Kidney (tissue), 14 donors: ENCODE measurements around the gene SHC4. TPM values are rescaled to one million over a fixed set of nuclear protein-coding genes. Genes with fewer than 3 reads are reported as not detected.

ENCODE experiments used
- DNase-seq, 5 donors: peaks; one replicate each; pipeline ENCODE4 v3.0.0-alpha.2; 2013 to 2020
- FAIRE-seq: peaks from 2 replicates; lab custom pipeline; 2012; peaks lifted over from hg19 to GRCh38; lab: Jason Lieb, UNC
- H3K27ac ChIP-seq, 2 donors: one replicate each; pipeline ENCODE4 v1.7.0; 2013; ENCODE audit warnings: low read depth in 2 of 2, low read length in 2 of 2, inconsistent platforms in 1 of 2
- H3K27me3 ChIP-seq: one replicate; pipeline ENCODE4 v1.7.1; 2013; ENCODE audit warnings: low read length, inconsistent platforms; ENCODE audit not compliant: control insufficient read depth, insufficient read depth
- H3K36me3 ChIP-seq, 3 donors: one replicate each; pipeline versions ENCODE4 v1.7.0 to v1.7.1; 2013; ENCODE audit warnings: low read length in 3 of 3, control low read depth in 1 of 3, inconsistent platforms in 1 of 3; ENCODE audit not compliant: insufficient read depth in 3 of 3, control insufficient read depth in 2 of 3
- H3K4me1 ChIP-seq, 3 donors: one replicate each; pipeline versions ENCODE4 v1.7.0 to v1.7.1; 2013; ENCODE audit warnings: low read length in 3 of 3, inconsistent platforms in 1 of 3, low read depth in 1 of 3; ENCODE audit not compliant: control insufficient read depth in 2 of 3, insufficient read depth in 2 of 3
- H3K4me3 ChIP-seq, 3 donors: one replicate each; pipeline versions ENCODE4 v1.7.0 to v1.8.1; 2013; ENCODE audit warnings: low read length in 3 of 3, control low read depth in 1 of 3, inconsistent platforms in 1 of 3
- H3K9ac ChIP-seq, 3 donors: one replicate each; pipeline versions ENCODE4 v1.7.0 to v1.7.1; 2013; ENCODE audit warnings: low read length in 3 of 3, control low read depth in 1 of 3, inconsistent platforms in 1 of 3
- H3K9me3 ChIP-seq, 3 donors: one replicate each; pipeline versions ENCODE4 v1.7.0 to v1.7.1; 2013; ENCODE audit warnings: low read length in 3 of 3, control low read depth in 1 of 3, inconsistent platforms in 1 of 3; ENCODE audit not compliant: control insufficient read depth in 2 of 3, insufficient read depth in 1 of 3
- intact Hi-C: fragments of 100-400 bp; cut with DNase I; formaldehyde crosslinking; loops from one replicate; pipeline ENCODE4 v1.11.1; 2022
- polyA plus RNA-seq: library from polyadenylated mRNA; stranded (reverse); fragments of 350-450 nt; fragmentation: Illumina TruSeq; extraction: RNeasy Lipid Tissue Mini Kit (QIAGEN cat#74804); gene quantifications from one replicate; pipeline ENCODE4 v1.2.3, GENCODE V29; 2014; ENCODE audit warnings: low read depth, low replicate concordance; ENCODE audit not compliant: insufficient read depth
- total RNA-seq: library from RNA; stranded (reverse); fragmentation: NEBNext Ultra II Directional; extraction: Animal tissue kit (Norgen Biotek cat#: 25700); gene quantifications from one replicate; pipeline ENCODE4 v1.2.1, GENCODE V29; 2021
- TF ChIP-seq, protein P1 (sequence below): IDR thresholded peaks from 3 replicates; pipeline ENCODE4 v1.5.1; 2012; ENCODE audit warnings: mild to moderate bottlenecking, moderate library complexity, borderline replicate concordance; ENCODE audit not compliant: insufficient read depth; ENCODE audit errors: extremely low read depth
- donor health status: control.
- donor health status: control.
- donor health status: control.
- donor health status: control.
- donor health status: control.
- donor health status: DM: yes; HTN: yes; CAD: no.
- donor health status: Normal renal cell carcinoma (clear cell type).

SHC4 gene
- total and polyA plus RNA-seq, 2 donors from 2014 or later = 0.47 to 0.50 TPM

DNA sequence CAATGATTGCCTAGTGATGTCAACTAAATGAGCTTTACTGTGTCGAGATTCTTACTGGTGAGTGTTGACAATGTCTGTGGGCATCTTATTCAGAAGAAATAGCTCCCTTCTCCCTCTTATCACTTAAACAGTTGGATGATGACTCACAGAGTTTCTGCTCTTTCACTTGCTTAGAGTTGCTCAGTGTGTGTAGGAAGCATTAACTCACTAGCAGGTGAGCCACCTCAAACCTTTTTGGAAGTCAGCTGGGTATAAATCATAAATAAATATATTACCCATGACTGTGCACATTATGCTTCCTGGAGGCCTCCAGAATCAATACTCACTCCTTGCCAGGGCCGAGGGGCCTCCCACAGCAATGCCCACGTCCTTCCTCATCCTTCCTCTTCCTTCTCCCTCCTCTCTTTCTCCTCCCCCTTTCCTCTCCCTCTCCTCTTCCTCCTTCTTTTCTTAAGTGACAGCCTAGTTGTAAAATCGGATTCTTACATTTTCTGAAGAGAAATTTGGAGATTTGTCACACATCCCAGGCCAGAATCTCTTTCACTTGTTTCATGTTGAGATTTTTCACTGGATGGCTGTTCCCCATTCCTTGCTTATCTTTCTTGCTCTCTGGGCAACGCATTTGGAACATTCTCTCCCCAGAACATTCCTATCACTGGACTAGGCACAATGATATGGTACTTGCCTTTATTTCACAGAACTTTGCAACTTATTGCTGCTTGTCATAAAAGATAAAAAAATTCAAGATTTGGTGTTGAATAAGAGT, 17.5 kb downstream of the SHC4 start:
- no peak overlapping the region for H3K4me3 ChIP-seq
- H3K27ac ChIP-seq = no peak overlapping the region
- H3K27me3 ChIP-seq = no peaks in the 10 kb centered on the region
- DNase-seq = no peak
- H3K9ac ChIP-seq = no peak overlapping the region
- intact Hi-C loops = no loop called here
- FAIRE-seq = no peak
- TF ChIP-seq, protein P1, sequence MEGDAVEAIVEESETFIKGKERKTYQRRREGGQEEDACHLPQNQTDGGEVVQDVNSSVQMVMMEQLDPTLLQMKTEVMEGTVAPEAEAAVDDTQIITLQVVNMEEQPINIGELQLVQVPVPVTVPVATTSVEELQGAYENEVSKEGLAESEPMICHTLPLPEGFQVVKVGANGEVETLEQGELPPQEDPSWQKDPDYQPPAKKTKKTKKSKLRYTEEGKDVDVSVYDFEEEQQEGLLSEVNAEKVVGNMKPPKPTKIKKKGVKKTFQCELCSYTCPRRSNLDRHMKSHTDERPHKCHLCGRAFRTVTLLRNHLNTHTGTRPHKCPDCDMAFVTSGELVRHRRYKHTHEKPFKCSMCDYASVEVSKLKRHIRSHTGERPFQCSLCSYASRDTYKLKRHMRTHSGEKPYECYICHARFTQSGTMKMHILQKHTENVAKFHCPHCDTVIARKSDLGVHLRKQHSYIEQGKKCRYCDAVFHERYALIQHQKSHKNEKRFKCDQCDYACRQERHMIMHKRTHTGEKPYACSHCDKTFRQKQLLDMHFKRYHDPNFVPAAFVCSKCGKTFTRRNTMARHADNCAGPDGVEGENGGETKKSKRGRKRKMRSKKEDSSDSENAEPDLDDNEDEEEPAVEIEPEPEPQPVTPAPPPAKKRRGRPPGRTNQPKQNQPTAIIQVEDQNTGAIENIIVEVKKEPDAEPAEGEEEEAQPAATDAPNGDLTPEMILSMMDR = no peak
- H3K36me3 ChIP-seq = no peaks in the 10 kb centered on the region
- H3K9me3 ChIP-seq = no peaks in the 10 kb centered on the region
- H3K4me1 ChIP-seq = no peaks in the 10 kb centered on the region

DNA sequence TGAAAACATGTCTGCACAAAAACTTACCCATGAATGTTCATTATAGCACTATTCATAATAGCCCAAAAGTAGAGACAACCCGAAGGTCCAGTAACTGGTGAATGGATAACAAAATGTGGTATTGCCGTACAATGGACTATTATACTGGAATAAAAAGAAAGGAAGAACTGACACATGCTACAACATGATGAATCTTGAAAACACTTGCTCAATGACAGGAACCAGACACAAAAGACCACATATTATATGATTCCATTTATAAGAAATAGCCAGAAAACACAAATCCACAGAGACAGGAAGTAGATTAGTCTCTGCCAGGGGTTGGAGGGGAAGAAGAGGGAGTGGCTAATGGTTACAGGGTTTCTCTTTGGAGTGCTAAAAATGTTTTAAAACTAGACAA, 18.3 kb downstream of the SHC4 start:
- no peaks in the 10 kb centered on the region for H3K36me3 ChIP-seq
- no peaks in the 10 kb centered on the region for H3K27me3 ChIP-seq
- DNase-seq (no peak), FAIRE-seq (no peak)
- no peak overlapping the region for H3K9ac ChIP-seq
- intact Hi-C loops = no loop called here
- TF ChIP-seq, protein P1 = no peak
- no peak overlapping the region for H3K4me3 ChIP-seq
- H3K9me3 ChIP-seq = no peaks in the 10 kb centered on the region
- H3K4me1 ChIP-seq = no peaks in the 10 kb centered on the region
- H3K27ac ChIP-seq = no peak overlapping the region

DNA sequence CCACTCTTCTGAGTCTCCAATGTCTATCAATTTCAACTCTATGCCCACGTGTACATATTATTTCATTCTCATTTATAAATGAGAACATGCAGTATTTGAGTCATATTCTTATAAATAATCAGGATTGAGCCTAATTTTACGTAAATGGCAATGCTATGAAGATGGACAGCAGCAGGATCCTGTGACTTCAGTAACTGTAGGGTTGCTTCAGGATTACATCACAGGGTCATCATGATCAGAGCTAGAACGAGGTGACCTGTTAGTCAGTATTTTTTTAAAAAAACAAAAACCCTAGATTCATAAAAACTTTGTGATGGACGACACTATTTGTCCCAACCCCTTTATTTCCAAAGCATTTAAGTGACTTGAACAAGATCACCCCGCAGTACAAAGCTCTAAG, 21.8 kb downstream of the SHC4 start:
- H3K4me3 ChIP-seq = no peak overlapping the region
- intact Hi-C loops = no loop called here

More for the DNA sequence above, 21.8 kb downstream of the SHC4 start:
- H3K36me3 ChIP-seq = no peaks in the 10 kb centered on the region
- no peak for FAIRE-seq
- H3K9ac ChIP-seq = no peak overlapping the region
- no peak overlapping the region for H3K27ac ChIP-seq
- H3K4me1 ChIP-seq = no peaks in the 10 kb centered on the region
- H3K9me3 ChIP-seq = no peaks in the 10 kb centered on the region
- TF ChIP-seq, protein P1 = no peak
- no peaks in the 10 kb centered on the region for H3K27me3 ChIP-seq
- DNase-seq = no peak
